HG03095 (cell line): ENCODE measurements around the gene RNASEL.
"Not testable (repeated sequence)": the region's sequence is repeated elsewhere in the genome, so short reads cannot be mapped to it uniquely, and the experiment has no call there.

Experiments
- ATAC-seq: cut with Tn5 transposase; IDR thresholded peaks from one replicate; pipeline ENCODE4 v1.9.1; 2021; ENCODE audit warnings: moderate library complexity; ENCODE audit not compliant: unreplicated experiment

RNASEL gene

DNA sequence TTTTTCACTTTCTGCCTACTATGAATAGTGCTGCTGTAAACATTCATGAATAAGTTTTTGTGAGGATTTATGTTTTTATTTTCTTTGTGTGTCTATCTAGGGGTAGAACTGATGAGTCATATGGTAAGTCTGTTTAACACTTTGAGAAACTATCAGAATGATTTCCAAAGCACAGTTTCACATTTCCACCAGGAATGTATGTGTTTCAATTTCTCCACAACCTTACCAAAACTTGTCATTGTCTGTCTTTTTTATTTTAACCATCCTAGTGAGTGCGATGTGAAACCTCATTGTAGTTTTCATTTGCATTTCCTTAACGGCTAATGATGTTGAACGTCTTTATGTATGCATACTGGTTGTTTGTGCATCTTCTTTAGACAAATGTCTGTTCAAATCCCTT is 23.5 kb downstream of the RNASEL start:
- ATAC-seq, result no peak

GRCh38 chr1:182564406-182565004 is 24.6 kb downstream of the RNASEL start:
- ATAC-seq, result no peak

DNA sequence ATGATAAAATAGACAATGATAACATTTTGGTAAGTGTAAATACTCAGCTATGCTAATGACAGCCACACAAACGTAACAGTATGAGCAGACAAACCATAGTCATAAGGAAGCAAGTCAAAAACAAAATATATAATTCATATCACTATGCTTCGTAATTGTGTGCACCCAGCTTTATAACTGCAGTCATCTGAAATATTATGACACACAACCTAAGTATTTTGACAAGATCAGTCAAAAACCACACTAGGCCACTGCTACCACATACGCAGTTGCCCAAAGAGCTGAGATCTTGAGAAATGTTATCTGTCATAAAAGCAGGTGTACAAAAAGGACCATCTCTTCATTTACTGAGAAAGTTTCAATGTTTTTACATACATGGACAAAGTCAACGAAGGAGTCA is 26.0 kb downstream of the RNASEL start:
- ATAC-seq, result no peak

GRCh38 chr1:182561456-182561855 is 27.6 kb downstream of the RNASEL start:
- ATAC-seq, result no peak

DNA sequence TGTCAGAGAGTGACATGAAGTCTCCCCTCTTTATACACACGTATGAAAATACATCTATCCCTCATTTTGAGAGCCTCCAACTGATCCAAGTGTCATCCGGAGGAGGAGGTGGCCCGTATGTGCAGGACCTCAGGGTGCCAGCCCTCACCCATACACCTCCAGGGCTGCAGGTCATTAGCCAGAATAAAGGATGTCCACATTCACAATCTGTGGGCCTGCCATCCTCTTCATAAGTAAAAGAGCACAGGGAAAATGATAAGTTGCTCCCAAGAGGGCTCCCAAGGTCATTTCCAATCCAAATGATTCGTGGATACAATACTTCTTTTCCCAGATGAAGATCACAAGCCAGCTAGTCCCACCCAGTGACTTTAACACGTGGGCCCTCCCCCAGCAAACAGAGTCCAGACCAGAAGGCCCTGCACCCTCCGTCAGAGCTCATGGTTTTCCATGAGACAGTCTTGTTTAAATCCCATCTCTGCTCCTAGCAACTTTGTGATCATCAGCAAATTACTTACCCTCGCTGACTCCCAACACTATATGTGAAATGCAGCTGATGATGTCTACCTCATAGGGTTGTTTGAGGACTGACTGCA is 28.6 kb downstream of the RNASEL start:
- no peak for ATAC-seq

DNA sequence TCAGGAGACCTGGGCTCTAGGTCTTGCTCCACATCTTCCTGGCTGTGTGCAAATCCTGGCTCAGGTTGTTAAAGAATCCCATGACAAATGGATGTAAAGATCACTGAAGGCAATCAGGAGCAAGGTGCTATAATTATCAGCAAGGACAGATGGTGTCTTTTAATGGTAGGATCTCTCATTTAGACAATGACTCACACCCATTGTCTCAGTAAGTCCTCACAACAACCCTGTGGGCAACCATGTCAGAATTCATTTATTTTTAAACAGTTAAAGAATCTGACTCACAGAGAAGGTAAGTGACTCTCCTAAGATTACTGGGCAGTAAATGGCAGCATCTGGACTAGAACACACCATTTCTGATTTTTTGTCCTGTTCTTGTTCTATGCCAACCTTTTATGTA is 32.8 kb downstream of the RNASEL start:
- no peak for ATAC-seq

- no peak for ATAC-seq
These were observed 33.6 kb downstream of the RNASEL start for GRCh38 chr1:182555493-182555892.

GRCh38 chr1:182552527-182552926 is 36.5 kb downstream of the RNASEL start:
- no peak for ATAC-seq

DNA sequence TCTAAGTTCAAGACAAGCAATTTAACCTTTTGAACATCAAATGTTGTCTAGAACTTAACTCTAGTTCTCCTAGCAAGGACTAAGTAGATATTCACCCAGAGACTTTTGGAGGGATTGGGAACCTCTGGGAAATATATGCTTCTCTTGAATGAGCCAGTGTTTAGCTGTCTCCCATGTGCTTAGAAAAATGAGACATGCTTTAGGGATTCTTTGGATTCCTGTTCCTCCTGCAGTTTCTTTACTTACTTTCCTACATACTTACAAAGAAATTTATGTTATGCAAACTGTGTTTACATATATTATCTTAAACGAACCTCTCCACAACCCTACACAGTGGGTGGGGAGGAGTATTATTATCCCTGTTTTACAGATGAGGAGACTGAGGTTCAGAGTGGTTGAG is 39.2 kb downstream of the RNASEL start:
- no peak for ATAC-seq

DNA sequence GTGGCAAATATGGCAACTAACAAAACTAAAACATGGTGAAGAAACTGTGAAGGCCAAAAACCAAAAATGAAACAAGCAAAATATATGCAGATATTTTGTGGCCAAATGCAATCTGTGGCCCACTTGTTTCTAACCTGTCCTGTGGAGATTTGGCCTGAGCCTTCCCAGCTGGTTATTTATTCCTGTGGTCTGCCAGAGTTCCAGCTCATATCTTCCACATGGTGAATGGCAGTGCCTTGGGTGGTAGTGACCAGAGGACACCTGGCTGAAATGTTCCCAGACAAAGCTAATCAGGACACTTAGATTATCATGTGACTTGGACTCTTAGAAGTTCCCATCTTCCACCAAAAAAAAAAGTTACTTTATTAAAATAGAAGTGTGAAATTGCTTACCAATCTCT is 39.7 kb downstream of the RNASEL start:
- ATAC-seq, result no peak

DNA sequence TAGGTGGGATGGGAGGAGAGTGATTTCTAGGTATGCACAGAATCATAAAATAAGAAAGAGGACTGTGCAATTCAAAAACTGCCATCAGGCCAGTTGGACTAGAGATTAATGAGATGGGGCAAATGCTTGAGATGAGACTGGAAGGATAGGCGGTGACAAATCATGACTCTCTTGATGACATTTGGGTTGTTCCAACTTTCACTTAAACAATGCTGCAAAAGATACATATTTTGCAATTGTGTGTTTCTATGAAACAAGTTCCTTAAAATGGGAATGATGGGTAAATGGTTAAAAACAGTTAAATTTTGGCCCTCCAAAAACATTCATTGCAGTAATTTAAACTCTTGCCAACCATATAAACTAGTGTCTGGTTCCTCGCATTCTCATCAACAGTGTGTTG is 55.2 kb downstream of the RNASEL start:
- no peak for ATAC-seq

GRCh38 chr1:182528206-182528605 is 60.9 kb downstream of the RNASEL start:
- ATAC-seq, result not testable (repeated sequence)

GRCh38 chr1:182527680-182528079 is 61.4 kb downstream of the RNASEL start:
- ATAC-seq, result no peak

GRCh38 chr1:182525342-182525741 is 63.7 kb downstream of the RNASEL start:
- ATAC-seq, result no peak
